Erythroblast (primary cell): ENCODE measurements around the gene PLA2G2E.

Experiments
- GATA1 ChIP-seq: IDR thresholded peaks from 2 replicates; pipeline ENCODE4 v1.6.1; 2011; ENCODE audit warnings: low read depth, mild to moderate bottlenecking, control low read depth, low read length, moderate library complexity
- POLR2A ChIP-seq: IDR thresholded peaks from 2 replicates; pipeline ENCODE4 v1.6.1; 2011; ENCODE audit warnings: mild to moderate bottlenecking, low read length

DNA sequence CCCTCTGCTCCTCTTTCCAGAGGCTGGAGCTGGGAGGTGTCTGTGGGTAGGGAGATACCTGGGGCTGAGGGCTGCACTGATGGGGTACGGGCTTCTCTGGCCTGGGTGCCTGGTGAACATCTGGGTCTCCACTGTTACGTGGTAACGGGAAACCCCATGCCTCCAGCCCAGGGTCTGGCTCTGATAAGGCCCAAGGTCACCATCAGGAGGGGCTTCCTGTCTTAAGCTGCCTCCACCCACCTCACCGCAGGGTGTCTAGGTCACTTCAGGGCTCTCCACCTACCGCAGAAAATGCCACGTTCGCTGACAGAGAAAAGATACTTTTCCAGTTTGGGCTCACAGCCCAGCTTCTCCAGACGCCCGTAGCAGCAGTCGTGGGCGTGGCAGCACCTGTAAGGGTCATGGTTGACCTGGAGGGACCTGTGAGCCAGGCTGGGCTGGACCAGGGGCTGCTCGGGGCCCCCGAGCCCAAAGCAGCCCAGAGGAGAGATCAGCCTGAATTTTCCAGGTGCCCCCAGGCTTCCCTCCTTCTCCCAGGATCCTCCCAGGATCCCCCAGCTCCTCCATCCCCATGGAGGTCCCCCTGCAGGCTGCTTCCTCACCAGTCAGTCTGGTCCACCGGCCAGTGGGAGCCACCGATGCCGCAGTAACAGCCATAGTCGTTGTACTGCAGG, 1.3 kb downstream of the PLA2G2E start:
- TF ChIP-seq POLR2A (no peak), GATA1 (no peak)
